GM13977 (cell line): ENCODE data around the gene NSMF.

Experiments used
- DNase-seq: peaks from one replicate; pipeline ENCODE4 v3.0.0; 2012; ENCODE audit warnings: low spot score
- CTCF ChIP-seq: IDR thresholded peaks from 2 replicates; pipeline ENCODE4 v1.5.1; 2012; ENCODE audit warnings: mild to moderate bottlenecking, control low read depth; ENCODE audit not compliant: insufficient read depth; ENCODE audit errors: extremely low read depth, missing control alignments
- in situ Hi-C: fragments of 300-500 bp; cut with MboI; formaldehyde crosslinking; loops from one replicate; pipeline ENCODE4 v1.12.0; 2022; ENCODE audit warnings: low sequenced_read_pairs, low pct_unique_long_range_greater_than_20kb, mixed read lengths, inconsistent platforms; ENCODE audit not compliant: unreplicated experiment

Gene NSMF

DNA sequence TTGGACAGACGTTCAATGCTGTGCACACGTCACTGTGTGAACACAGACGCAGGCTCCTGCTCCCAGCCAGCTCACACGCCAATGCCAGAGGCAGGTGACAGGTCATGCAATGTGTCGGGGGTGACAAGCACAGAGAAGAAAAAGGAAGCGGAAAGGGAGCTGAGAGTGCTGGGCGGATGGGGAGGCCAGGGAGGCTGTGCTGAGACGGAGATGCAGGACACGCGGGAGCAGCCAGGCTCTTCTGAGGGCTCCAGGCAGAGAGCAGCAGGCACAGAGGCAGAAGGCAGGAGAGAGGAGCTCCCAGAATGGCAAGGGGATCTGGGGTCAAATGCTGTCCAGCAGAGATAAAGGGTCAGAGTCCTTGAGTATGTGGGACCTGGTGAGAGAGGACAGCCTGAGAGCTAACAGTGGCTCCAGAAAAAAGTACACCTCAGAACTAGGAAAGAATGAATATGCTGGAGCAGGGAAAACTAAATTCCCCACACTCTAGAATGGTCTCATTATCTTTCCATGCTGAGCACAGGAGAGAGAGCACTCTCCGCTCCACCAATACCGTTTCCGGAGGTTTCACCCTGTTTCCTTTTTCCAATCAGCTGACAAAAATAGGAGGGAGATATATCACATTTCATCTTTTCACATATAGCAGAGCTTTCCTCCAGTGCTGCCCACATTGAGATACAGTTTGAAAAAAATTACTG, 32.8 kb upstream of the NSMF start:
- no peak for DNase-seq
- TF ChIP-seq CTCF, result no peak
- in situ Hi-C loops, result no loop called here

GRCh38 chr9:137490532-137491186, 31.5 kb upstream of the NSMF start:
- DNase-seq, result no peak
- in situ Hi-C loops, result no loop called here
- no peak for TF ChIP-seq CTCF

GRCh38 chr9:137488906-137489305, 29.8 kb upstream of the NSMF start:
- in situ Hi-C loops, result no loop called here
- no peak for TF ChIP-seq CTCF
- DNase-seq, result no peak

DNA sequence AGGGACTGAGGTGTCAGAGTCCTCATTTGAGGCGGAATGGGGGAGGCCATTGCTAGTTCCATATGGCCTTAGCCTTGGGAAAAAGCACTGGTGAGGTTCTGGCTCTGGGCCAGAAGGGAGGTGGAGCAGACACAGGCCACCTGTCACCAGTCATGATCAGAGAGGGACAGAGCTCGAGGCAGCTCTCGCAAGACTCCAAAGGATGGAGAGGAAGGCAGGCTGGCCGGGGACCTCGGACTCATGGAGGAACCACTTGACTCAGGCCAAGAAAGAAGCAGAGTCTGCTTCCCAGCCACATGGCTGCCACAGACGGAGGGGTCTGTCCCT, 29.2 kb upstream of the NSMF start:
- TF ChIP-seq CTCF, result no peak
- DNase-seq, result no peak
- in situ Hi-C loops, result no loop called here

DNA sequence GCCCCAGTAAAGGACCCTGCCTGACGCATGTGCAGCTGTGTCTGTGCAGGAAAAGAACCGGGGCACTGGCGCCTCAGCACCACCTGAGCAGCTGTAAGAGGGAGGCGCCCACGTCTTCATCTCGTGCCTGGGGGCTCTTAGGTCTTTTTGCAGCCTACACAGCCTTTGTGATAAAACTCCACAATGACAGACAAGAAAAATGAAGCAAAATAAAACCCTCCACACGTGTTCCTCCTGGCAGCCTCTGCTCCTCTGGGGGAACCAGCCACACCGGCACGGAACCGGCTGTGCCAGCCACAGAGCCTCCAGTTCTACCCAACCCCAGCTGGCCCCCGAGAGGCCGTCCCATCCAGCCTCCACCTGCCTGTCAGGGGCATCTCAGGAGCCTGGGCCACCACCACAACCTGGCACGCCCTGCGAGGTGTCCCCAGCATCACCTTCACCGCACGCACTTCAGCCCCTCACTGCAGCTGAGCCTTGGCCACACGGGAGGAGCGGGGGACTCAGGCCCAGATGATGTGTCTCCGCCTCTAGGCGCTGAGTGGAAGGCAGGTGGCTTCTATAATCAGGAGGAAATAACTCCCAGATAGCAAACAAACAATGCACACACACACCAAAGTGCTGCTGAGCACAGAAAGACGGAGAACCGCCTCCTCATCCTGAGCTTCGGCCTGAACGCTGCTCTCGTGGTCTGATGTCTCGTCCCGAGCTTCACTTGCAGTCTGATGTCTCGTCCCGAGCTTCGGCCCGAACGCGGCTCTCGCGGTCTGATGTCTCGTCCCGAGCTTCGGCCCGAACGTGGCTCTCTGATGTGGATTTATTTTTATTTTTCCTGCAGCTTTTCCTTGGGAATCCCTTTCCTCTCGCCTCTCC, 28.6 kb upstream of the NSMF start:
- TF ChIP-seq CTCF, result no peak
- no peak for DNase-seq
- in situ Hi-C loops, result no loop called here

- DNase-seq, result no peak
- in situ Hi-C loops, result no loop called here
- no peak for TF ChIP-seq CTCF
These were observed 27.7 kb upstream of the NSMF start for GRCh38 chr9:137486545-137487453.
